COLO668 (cell line): ENCODE data around the gene LDB3.

Experiments used
- DNase-seq: peaks from one replicate; lab custom pipeline; 2025; ENCODE audit not compliant: unreplicated experiment; lab: John Stamatoyannopoulos, UW

LDB3 gene

GRCh38 chr10:86651021-86651471, 17.3 kb upstream of the LDB3 start:
- peak; percentile 17 for DNase-seq

GRCh38 chr10:86651631-86652331, 16.5 kb upstream of the LDB3 start:
- peak; percentile 63 for DNase-seq

- DNase-seq = peak; percentile 89
Observed at GRCh38 chr10:86652361-86653202, 15.7 kb upstream of the LDB3 start.

- DNase-seq = no peak
Observed at GRCh38 chr10:86653379-86653778, 14.9 kb upstream of the LDB3 start.

GRCh38 chr10:86653987-86654386, 14.3 kb upstream of the LDB3 start:
- DNase-seq = no peak

GRCh38 chr10:86654411-86655172, 13.7 kb upstream of the LDB3 start, which contains the start of gene OPN4:
TSS of gene OPN4 (plus strand) at chr10:86654547. CDS start at chr10:86654784, 237 bp downstream.
- DNase-seq = no peak

- no peak for DNase-seq
Observed at GRCh38 chr10:86655173-86655540, 13.2 kb upstream of the LDB3 start.

- no peak for DNase-seq
Observed at GRCh38 chr10:86655596-86655995, 12.7 kb upstream of the LDB3 start.

GRCh38 chr10:86657011-86657395, 11.3 kb upstream of the LDB3 start:
- no peak for DNase-seq

- DNase-seq = no peak
Observed at GRCh38 chr10:86657396-86658011, 10.8 kb upstream of the LDB3 start.

- no peak for DNase-seq
Observed at GRCh38 chr10:86658261-86658741, 10.0 kb upstream of the LDB3 start.

- DNase-seq = no peak
Observed at GRCh38 chr10:86658751-86659150, 9.6 kb upstream of the LDB3 start.

GRCh38 chr10:86659161-86659691, 9.1 kb upstream of the LDB3 start:
- DNase-seq = no peak

GRCh38 chr10:86659721-86660453, 8.4 kb upstream of the LDB3 start:
- no peak for DNase-seq

GRCh38 chr10:86661161-86662025, 6.9 kb upstream of the LDB3 start:
- DNase-seq = no peak

GRCh38 chr10:86662186-86663045, 5.9 kb upstream of the LDB3 start:
- DNase-seq = no peak

- DNase-seq = no peak
Observed at GRCh38 chr10:86663046-86663345, 5.3 kb upstream of the LDB3 start.

GRCh38 chr10:86663576-86664339, 4.6 kb upstream of the LDB3 start:
- no peak for DNase-seq
